Fibroblast of lung (primary cell): ENCODE results near the gene AGBL1. TPM values are rescaled to one million over a fixed set of nuclear protein-coding genes. Genes with fewer than 3 reads are reported as not detected.

ENCODE experiments used
- DNase-seq, 2 donors: peaks; one replicate each; pipeline versions ENCODE4 v3.0.0 to v3.0.0-alpha.2; 2010; ENCODE audit warnings: low read depth in 2 of 2
- H2AFZ ChIP-seq: 2 replicates; pipeline ENCODE4 v1.5.1; 2012; ENCODE audit warnings: low read length, control low read depth, inconsistent platforms
- H3K27ac ChIP-seq: 2 replicates; pipeline ENCODE4 v1.5.1; 2011; ENCODE audit warnings: low read length, control low read depth; ENCODE audit not compliant: insufficient read depth
- H3K27me3 ChIP-seq: 2 replicates; pipeline ENCODE4 v1.5.1; 2011; ENCODE audit warnings: mild to moderate bottlenecking, low read length; ENCODE audit not compliant: control insufficient read depth, insufficient read depth
- H3K36me3 ChIP-seq: 2 replicates; pipeline ENCODE4 v1.5.1; 2011; ENCODE audit warnings: low read length; ENCODE audit not compliant: control insufficient read depth, insufficient read depth
- H3K4me1 ChIP-seq: 2 replicates; pipeline ENCODE4 v1.5.1; 2011; ENCODE audit warnings: low read length; ENCODE audit not compliant: control insufficient read depth, insufficient read depth; ENCODE audit errors: extremely low read depth
- H3K4me2 ChIP-seq: 2 replicates; pipeline ENCODE4 v1.5.1; 2011; ENCODE audit warnings: low read length, control low read depth; ENCODE audit not compliant: insufficient read depth; ENCODE audit errors: extremely low read depth
- H3K4me3 ChIP-seq, 4 experiments: fragments of 200-600 bp in 1 of 4; sonication (generic) in 1 of 4; replicated peaks in 1 of 4; 2 replicates each; pipeline ENCODE4 v1.5.1; 2011 to 2016; ENCODE audit warnings: low read length in 4 of 4, low read depth in 3 of 4, mild to moderate bottlenecking in 3 of 4, control low read depth in 2 of 4, inconsistent platforms in 1 of 4, mixed read lengths in 1 of 4; ENCODE audit not compliant: insufficient read depth in 1 of 4; ENCODE audit errors: control extremely low read depth in 1 of 4
- H3K79me2 ChIP-seq: 2 replicates; pipeline ENCODE4 v1.5.1; 2012; ENCODE audit warnings: mild to moderate bottlenecking, low read length, inconsistent platforms; ENCODE audit not compliant: control insufficient read depth, insufficient read depth
- H3K9ac ChIP-seq: 2 replicates; pipeline ENCODE4 v1.5.1; 2011; ENCODE audit warnings: mild to moderate bottlenecking, low read length, control low read depth; ENCODE audit not compliant: insufficient read depth
- H3K9me3 ChIP-seq: 2 replicates; pipeline ENCODE4 v1.5.1; 2012; ENCODE audit warnings: low read depth, low read length; ENCODE audit not compliant: control insufficient read depth, insufficient read depth
- H4K20me1 ChIP-seq: 2 replicates; pipeline ENCODE4 v1.5.1; 2011; ENCODE audit warnings: low read length; ENCODE audit not compliant: control insufficient read depth, insufficient read depth; ENCODE audit errors: extremely low read depth
- EZH2 ChIP-seq: IDR thresholded peaks from 2 replicates; pipeline ENCODE4 v1.5.1; 2012; ENCODE audit warnings: low read length, control low read depth, mild to moderate bottlenecking; ENCODE audit errors: missing control alignments
- polyA plus RNA-seq, 2 donors: library from polyadenylated mRNA; depleted of rRNA in 1 of 2; stranded (reverse) in 1 of 2; unstranded in 1 of 2; fragments of >200 nt; gene quantifications; 2 replicates each; pipeline ENCODE4 v1.2.1, GENCODE V29; 2011 to 2012; ENCODE audit warnings: missing spikeins in 1 of 2
- total RNA-seq: library from RNA; depleted of rRNA; stranded (reverse); fragments of >200 nt; gene quantifications from 2 replicates; pipeline ENCODE4 v1.2.1, GENCODE V29; 2014
- TF ChIP-seq, protein P1 (sequence below), 2 donors: IDR thresholded peaks in 1 of 2; conservative IDR thresholded peaks in 1 of 2; 1 replicate in 1 of 2; 2 replicates in 1 of 2; pipeline ENCODE4 v1.5.1; 2011 to 2012; ENCODE audit warnings: low read length in 2 of 2, control low read depth in 1 of 2, inconsistent platforms in 1 of 2, low read depth in 1 of 2, mild to moderate bottlenecking in 1 of 2

The AGBL1 gene
- total and polyA plus RNA-seq, 2 donors (not counting 1 experiment from before 2014, with no cell fraction given), result not detected

DNA sequence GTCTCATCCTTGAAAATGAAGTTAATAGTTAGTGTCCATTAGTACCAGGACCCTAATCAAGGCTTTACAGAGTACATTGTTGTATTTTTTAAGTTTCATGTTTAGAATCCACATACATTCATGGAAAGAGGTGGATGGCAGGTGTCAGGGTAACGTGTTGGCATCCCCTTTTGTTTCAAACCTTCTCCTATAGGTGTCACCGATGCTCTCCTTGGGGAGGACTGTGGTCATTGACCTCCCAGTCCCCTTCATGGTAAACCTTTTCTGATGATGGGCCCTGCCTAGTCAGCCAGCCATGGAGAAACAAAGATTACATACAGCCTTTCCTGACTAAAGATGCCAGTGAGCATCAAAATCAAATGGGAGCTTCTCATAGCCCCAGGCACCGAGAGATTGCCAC, 574.8 kb downstream of the AGBL1 start:
- TF ChIP-seq, protein P1, sequence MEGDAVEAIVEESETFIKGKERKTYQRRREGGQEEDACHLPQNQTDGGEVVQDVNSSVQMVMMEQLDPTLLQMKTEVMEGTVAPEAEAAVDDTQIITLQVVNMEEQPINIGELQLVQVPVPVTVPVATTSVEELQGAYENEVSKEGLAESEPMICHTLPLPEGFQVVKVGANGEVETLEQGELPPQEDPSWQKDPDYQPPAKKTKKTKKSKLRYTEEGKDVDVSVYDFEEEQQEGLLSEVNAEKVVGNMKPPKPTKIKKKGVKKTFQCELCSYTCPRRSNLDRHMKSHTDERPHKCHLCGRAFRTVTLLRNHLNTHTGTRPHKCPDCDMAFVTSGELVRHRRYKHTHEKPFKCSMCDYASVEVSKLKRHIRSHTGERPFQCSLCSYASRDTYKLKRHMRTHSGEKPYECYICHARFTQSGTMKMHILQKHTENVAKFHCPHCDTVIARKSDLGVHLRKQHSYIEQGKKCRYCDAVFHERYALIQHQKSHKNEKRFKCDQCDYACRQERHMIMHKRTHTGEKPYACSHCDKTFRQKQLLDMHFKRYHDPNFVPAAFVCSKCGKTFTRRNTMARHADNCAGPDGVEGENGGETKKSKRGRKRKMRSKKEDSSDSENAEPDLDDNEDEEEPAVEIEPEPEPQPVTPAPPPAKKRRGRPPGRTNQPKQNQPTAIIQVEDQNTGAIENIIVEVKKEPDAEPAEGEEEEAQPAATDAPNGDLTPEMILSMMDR (conservative IDR thresholded peaks at IDR 0.05 in 1 of 2, IDR thresholded peaks at IDR 0.05 in 1 of 2; ENCODE audit: low read depth in 1 of 2, low read length in 2 of 2), result no peak
- TF ChIP-seq EZH2, result no peak
- H3K79me2 ChIP-seq, result no peaks in the 10 kb centered on the region
- no peaks in the 10 kb centered on the region for H4K20me1 ChIP-seq
- no peak overlapping the region for H2AFZ ChIP-seq
- no peaks in the 10 kb centered on the region for H3K9me3 ChIP-seq
- no peak overlapping the region for H3K9ac ChIP-seq
- H3K36me3 ChIP-seq, result no peaks in the 10 kb centered on the region
- no peaks in the 10 kb centered on the region for H3K4me1 ChIP-seq
- H3K27ac ChIP-seq, result no peak overlapping the region
- no peak overlapping the region for H3K4me2 ChIP-seq
- H3K4me3 ChIP-seq, result no peak overlapping the region
- no peak for DNase-seq
- no peaks in the 10 kb centered on the region for H3K27me3 ChIP-seq

DNA sequence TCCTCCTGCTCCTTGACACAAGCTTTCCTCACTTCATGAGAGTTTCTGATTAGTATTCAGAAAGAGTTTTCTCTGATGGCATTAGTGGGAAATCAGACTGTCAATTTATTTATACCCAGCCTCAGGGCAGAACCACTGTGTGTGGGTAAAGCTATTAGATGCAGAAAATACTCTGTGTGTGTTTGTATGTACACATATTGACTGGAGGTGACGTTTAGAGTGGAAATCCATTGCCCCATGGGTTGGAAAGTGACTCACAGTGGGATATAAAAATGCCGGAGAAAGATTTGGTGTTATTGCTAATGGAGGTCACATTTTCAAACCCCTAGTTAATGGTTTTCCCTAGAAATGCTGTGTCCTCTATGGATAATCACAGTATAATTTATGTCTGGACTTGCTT, 577.6 kb downstream of the AGBL1 start:
- Histone ChIP-seq H3K36me3 (no peaks in the 10 kb centered on the region), H3K79me2 (no peaks in the 10 kb centered on the region), H3K27me3 (no peaks in the 10 kb centered on the region), H3K27ac (no peak overlapping the region), H3K4me2 (no peak overlapping the region), H3K4me3 (no peak overlapping the region), H3K9me3 (no peaks in the 10 kb centered on the region), H3K9ac (no peak overlapping the region), H4K20me1 (no peaks in the 10 kb centered on the region), H2AFZ (no peak overlapping the region), H3K4me1 (no peaks in the 10 kb centered on the region)
- no peak for TF ChIP-seq EZH2
- TF ChIP-seq, protein P1 (conservative IDR thresholded peaks at IDR 0.05 in 1 of 2, IDR thresholded peaks at IDR 0.05 in 1 of 2; ENCODE audit: low read depth in 1 of 2, low read length in 2 of 2), result no peak
- DNase-seq, result no peak

DNA sequence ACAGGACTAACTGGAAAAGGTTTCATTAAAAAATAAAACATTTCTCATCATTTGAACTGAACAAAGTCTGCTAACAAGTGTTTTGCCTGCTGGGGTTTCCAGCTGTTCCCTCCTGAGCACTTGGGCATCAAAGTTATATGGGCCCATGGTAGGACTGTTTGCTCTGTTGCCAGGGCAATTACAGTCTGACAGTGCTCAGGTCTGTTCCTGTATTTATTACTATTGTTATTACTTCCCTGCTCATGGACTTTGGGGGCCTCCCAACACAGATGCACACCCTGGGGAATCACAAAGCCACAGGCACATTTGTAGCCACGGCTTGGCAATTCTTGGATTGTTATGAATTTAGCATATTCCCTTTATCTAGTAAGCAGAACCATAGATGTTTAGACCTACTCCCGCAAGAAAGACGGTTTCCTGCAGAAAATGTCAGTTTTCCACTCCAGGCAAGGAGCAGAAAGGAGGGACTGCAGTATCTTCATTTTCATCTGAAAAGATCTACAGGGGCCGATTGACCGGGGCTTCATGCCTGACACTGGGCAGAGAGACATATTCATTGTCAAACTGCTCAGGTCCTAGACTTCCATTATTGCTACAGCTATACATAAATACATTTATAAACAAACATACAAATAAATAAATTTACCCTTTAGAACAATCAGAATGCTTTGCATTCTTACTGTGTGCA, 580.2 kb downstream of the AGBL1 start:
- H3K9ac ChIP-seq, result no peak overlapping the region
- TF ChIP-seq, protein P1 (conservative IDR thresholded peaks at IDR 0.05 in 1 of 2, IDR thresholded peaks at IDR 0.05 in 1 of 2; ENCODE audit: low read depth in 1 of 2, low read length in 2 of 2), result no peak
- no peak for TF ChIP-seq EZH2

More for the DNA sequence above, 580.2 kb downstream of the AGBL1 start:
- Histone ChIP-seq H2AFZ (no peak overlapping the region), H3K79me2 (no peaks in the 10 kb centered on the region), H3K36me3 (no peaks in the 10 kb centered on the region), H3K27ac (no peak overlapping the region), H3K9me3 (no peaks in the 10 kb centered on the region), H4K20me1 (no peaks in the 10 kb centered on the region), H3K4me2 (no peak overlapping the region), H3K4me1 (no peaks in the 10 kb centered on the region), H3K4me3 (no peak overlapping the region), H3K27me3 (no peaks in the 10 kb centered on the region)
- no peak for DNase-seq
